ENCODE measurements around the gene PRM1. TPM values are rescaled to one million over a fixed set of nuclear protein-coding genes. Genes with fewer than 3 reads are reported as not detected.
A peak's percentile ranks its signal among the peaks of the same experiment; 100 is the strongest.

Gene PRM1, protein sequence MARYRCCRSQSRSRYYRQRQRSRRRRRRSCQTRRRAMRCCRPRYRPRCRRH
- total RNA-seq: not detected
- not detected for total RNA-seq (2013)
- total RNA-seq: 0 reads per million in 29 experiments

DNA sequence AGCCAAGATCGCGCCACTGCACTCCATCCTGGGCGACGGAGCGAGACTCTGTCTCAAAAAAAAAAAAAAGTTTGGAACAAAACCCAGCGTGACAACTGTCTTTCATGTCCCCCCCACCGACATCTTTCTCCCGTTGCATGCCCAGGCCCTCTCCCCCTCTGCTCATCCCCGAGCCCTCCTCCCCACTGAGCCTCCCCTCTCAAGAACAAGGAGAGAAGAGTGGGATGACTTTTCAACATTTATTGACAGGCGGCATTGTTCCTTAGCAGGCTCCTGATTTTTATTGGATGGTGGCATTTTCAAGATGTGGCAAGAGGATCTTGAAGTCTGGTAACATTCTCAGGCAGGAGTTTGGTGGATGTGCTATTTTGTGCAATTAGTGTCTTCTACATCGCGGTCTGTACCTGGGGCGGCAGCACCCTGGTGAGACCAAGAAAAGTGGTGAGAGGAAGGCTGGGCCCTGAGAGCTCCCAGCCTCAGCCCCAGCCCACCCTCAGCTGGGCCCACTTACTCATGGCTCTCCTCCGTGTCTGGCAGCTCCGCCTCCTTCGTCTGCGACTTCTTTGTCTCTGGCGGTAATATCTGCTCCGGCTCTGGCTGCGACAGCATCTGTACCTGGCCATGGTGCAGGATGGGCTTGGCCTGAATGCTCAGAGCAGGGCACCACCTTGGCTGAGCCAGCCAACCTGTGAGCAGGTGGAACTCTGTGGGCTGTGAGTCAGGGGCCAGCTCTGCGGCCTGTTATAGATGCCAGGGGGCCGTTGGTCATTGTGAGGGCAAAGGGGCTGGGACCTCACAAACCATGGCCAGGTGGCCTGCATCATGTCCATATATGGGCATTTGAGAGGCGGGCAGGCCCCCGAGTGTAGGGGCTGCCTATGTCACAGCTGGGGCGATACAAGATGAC lies at the start of gene PRM1:
Gene PRM1, minus strand, starts transcription at position 715 of the 907 bp plus-strand sequence. Its CDS starts 92 bp downstream, at position 623.
- no peaks in the 10 kb centered on the region for H3K9me3 Mint-ChIP-seq

DNA sequence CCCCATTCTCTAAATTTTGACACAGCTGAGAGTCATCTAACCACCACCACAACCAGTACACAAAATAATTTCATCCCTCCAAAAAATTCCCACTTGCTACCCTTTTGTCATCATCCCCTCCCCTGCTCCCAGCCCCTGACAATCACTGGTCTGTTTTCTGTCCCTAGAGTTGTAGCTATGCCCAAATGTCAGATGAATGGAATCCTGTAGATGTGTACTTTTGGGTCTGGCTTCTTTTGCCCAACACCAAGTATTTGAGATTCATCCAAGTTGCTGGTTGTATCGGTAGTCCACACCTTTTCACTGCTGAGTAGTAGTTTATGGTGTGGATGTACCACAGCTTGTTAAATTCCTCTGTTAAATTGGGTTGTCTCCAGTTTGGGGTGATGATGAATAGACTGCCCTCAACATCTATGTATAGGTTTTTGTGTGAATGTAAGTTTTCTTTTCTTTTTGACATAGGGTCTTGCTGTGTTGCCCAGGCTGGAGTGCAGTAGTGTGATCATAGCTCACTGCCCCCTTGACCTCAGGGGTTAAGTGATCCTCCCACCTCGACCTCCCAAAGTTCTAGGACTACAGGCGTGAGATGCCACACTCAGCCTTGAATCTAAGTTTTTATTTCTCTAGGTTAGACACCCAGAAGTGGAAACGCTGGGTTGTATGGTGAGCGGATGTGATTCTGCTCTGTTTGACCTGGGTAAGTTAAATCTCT lies 49.6 kb upstream of the PRM1 start:
- Mint-ChIP-seq H3K36me3 (no peaks in the 10 kb centered on the region), H3K27ac (no peak overlapping the region), H3K9me3 (no peaks in the 10 kb centered on the region), H3K4me1 (peaks cover 28 to 39% (median 35%) of the 10 kb centered on the region in 3 donors), H3K4me3 (no peak overlapping the region), H3K27me3 (no peaks in the 10 kb centered on the region)
- CTCF ChIA-PET: interaction anchor here in 1 of 2 donors (1.0 kb wide), 1 partner anchor 41 kb away, joined by 3 read pairs; no protein-coding TSS in a partner anchor
- no peak overlapping the region for H3K27ac ChIP-seq (ENCODE audit: low read length)
- WGBS (ENCODE audit: insufficient coverage): 100% methylated on average over 1 of the region's 5 CpGs
- H3K4me3 ChIP-seq (ENCODE audit: control insufficient read depth in 1 of 2, extremely low read depth in 1 of 2, low read length in 1 of 2): no peak overlapping the region
- peaks cover 0 to 22% of the 10 kb centered on the region in 2 experiments for H3K27me3 ChIP-seq (replicated peaks in 1 of 2; ENCODE audit: control insufficient read depth in 2 of 2, extremely low read depth in 1 of 2, insufficient read depth in 2 of 2, low read length in 1 of 2)
- no peaks in the 10 kb centered on the region for H3K9me3 ChIP-seq
- H3K4me1 ChIP-seq (ENCODE audit: control insufficient read depth in 1 of 2, extremely low read depth in 1 of 2, insufficient read depth in 2 of 2, low read length in 2 of 2): peaks cover 8 to 30% of the 10 kb centered on the region in 2 experiments
- no peak for ATAC-seq (replicated peaks in 1 of 4)
- no peak for DNase-seq
- POLR2A ChIA-PET: interaction anchor here in 1 of 2 donors (0.5 to 0.7 kb wide), 2 partner anchors 114 to 344 kb away, joined by 3 to 6 read pairs; no protein-coding TSS in a partner anchor
- no peaks in the 10 kb centered on the region for H3K36me3 ChIP-seq (ENCODE audit: control insufficient read depth in 2 of 2, extremely low read depth in 1 of 2, insufficient read depth in 1 of 2, low read length in 1 of 2)

More for the DNA sequence above, at the start of gene PRM1:
- ChIA-PET POLR2A (no interaction called here), CTCF (interaction anchor here in 1 of 2 donors (0.7 kb wide), 1 partner anchor 89 kb away, joined by 3 read pairs; no protein-coding TSS in a partner anchor)
- Mint-ChIP-seq H3K27me3 (peaks cover 0 to 7% of the 10 kb centered on the region in 2 donors), H3K4me3 (no peak within 1 kb of the TSS), H3K27ac (peak within 1 kb of the TSS in 1 of 2 donors; percentile 54), H3K4me1 (peaks cover 0 to 6% (median 2%) of the 10 kb centered on the region in 3 donors), H3K36me3 (no peaks in the 10 kb centered on the region)
- Histone ChIP-seq H3K4me1 (ENCODE audit: control insufficient read depth in 1 of 2, extremely low read depth in 1 of 2, insufficient read depth in 2 of 2, low read length in 2 of 2) (no peaks in the 10 kb centered on the region), H3K36me3 (ENCODE audit: control insufficient read depth in 2 of 2, extremely low read depth in 1 of 2, insufficient read depth in 1 of 2, low read length in 1 of 2) (no peaks in the 10 kb centered on the region), H3K27me3 (replicated peaks in 1 of 2; ENCODE audit: control insufficient read depth in 2 of 2, extremely low read depth in 1 of 2, insufficient read depth in 2 of 2, low read length in 1 of 2) (peaks cover 0 to 17% of the 10 kb centered on the region in 2 experiments), H3K4me3 (ENCODE audit: control insufficient read depth in 1 of 2, extremely low read depth in 1 of 2, low read length in 1 of 2) (no peak within 1 kb of the TSS), H3K9me3 (no peaks in the 10 kb centered on the region), H3K27ac (ENCODE audit: low read length) (no peak within 1 kb of the TSS)
- ATAC-seq (replicated peaks in 1 of 4) (no peak), DNase-seq (no peak)
- 94% methylated on average over 16 of the region's 25 CpGs for WGBS (ENCODE audit: insufficient coverage)

DNA sequence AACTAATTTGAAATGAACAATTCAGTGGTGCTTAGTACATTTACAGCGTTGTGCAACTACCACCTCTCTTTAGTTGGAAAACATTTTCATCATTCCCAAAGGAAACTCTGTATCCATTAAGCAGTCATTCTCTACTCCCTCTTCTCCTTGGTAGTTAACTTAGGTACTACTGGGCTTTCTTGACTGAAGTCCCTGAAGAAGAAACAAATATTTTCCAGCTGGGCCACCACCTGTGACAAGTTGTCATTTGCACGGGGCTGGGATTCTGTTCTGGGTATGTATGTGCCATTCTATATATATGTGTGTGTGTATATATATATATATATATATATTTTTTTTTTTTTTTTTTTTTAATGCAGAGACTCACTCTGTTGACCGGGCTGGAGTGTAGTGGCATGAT lies 48.8 kb upstream of the PRM1 start:
- Histone ChIP-seq H3K36me3 (ENCODE audit: control insufficient read depth in 2 of 2, extremely low read depth in 1 of 2, insufficient read depth in 1 of 2, low read length in 1 of 2) (no peaks in the 10 kb centered on the region), H3K27ac (ENCODE audit: low read length) (no peak overlapping the region), H3K27me3 (replicated peaks in 1 of 2; ENCODE audit: control insufficient read depth in 2 of 2, extremely low read depth in 1 of 2, insufficient read depth in 2 of 2, low read length in 1 of 2) (peaks cover 0 to 22% of the 10 kb centered on the region in 2 experiments), H3K4me3 (ENCODE audit: control insufficient read depth in 1 of 2, extremely low read depth in 1 of 2, low read length in 1 of 2) (no peak overlapping the region), H3K4me1 (ENCODE audit: control insufficient read depth in 1 of 2, extremely low read depth in 1 of 2, insufficient read depth in 2 of 2, low read length in 2 of 2) (peaks cover 8 to 31% of the 10 kb centered on the region in 2 experiments), H3K9me3 (no peaks in the 10 kb centered on the region)
- no CpG with 5 or more reads among the region's 3 CpGs for WGBS (ENCODE audit: insufficient coverage)
- ChIA-PET CTCF (no interaction called here), POLR2A (interaction anchor here in 1 of 2 donors (0.7 kb wide), 1 partner anchor 113 kb away, joined by 6 read pairs; no protein-coding TSS in a partner anchor)
- Mint-ChIP-seq H3K4me1 (peaks cover 31 to 47% (median 42%) of the 10 kb centered on the region in 3 donors), H3K27ac (no peak overlapping the region), H3K4me3 (no peak overlapping the region), H3K36me3 (no peaks in the 10 kb centered on the region), H3K27me3 (no peaks in the 10 kb centered on the region), H3K9me3 (no peaks in the 10 kb centered on the region)
- ATAC-seq (replicated peaks in 1 of 4): no peak
- DNase-seq: no peak

DNA sequence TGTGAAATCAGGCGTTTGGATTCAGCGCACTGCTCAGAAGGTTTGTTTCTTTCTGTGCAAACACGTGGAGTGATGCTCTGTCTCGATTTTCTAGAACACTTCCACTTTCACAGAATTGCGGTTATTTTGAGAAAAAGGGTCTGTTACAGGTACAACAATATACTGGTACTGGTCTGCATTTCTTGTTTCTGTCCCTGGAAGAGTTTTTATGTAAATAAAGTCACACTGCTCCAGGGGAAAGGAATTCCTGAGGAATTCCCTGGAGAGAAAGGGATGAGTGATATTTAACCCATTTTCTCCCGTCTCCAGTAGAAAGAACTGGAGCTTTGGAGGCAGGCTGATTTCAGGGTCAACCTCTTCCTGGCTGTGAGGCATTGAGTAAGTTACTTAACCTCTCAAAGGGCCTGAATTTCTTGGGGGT lies 48.0 kb upstream of the PRM1 start:
- Mint-ChIP-seq H3K4me1 (peaks cover 34 to 48% (median 45%) of the 10 kb centered on the region in 3 donors), H3K27ac (peak overlapping the region; percentile 77 to 78), H3K9me3 (no peaks in the 10 kb centered on the region), H3K36me3 (no peaks in the 10 kb centered on the region), H3K27me3 (no peaks in the 10 kb centered on the region), H3K4me3 (peak overlapping the region in 2 of 3 donors; percentile 43 to 69)
- no peak for DNase-seq
- Histone ChIP-seq H3K27me3 (replicated peaks in 1 of 2; ENCODE audit: control insufficient read depth in 2 of 2, extremely low read depth in 1 of 2, insufficient read depth in 2 of 2, low read length in 1 of 2) (peaks cover 0 to 22% of the 10 kb centered on the region in 2 experiments), H3K4me1 (ENCODE audit: control insufficient read depth in 1 of 2, extremely low read depth in 1 of 2, insufficient read depth in 2 of 2, low read length in 2 of 2) (peaks cover 8 to 31% of the 10 kb centered on the region in 2 experiments), H3K9me3 (no peaks in the 10 kb centered on the region), H3K36me3 (ENCODE audit: control insufficient read depth in 2 of 2, extremely low read depth in 1 of 2, insufficient read depth in 1 of 2, low read length in 1 of 2) (no peaks in the 10 kb centered on the region), H3K27ac (ENCODE audit: low read length) (no peak overlapping the region), H3K4me3 (ENCODE audit: control insufficient read depth in 1 of 2, extremely low read depth in 1 of 2, low read length in 1 of 2) (peak overlapping the region in 1 of 2 donors; percentile 17)
- WGBS (ENCODE audit: insufficient coverage): no CpG with 5 or more reads among the region's 6 CpGs
- ChIA-PET CTCF (interaction anchor here in 1 of 2 donors (0.8 kb wide), 1 partner anchor 26 kb away, joined by 3 read pairs; no protein-coding TSS in a partner anchor), POLR2A (no interaction called here)
- ATAC-seq (replicated peaks in 1 of 4): peak in 3 of 4 experiments; percentile 29 to 59 (median 51)

DNA sequence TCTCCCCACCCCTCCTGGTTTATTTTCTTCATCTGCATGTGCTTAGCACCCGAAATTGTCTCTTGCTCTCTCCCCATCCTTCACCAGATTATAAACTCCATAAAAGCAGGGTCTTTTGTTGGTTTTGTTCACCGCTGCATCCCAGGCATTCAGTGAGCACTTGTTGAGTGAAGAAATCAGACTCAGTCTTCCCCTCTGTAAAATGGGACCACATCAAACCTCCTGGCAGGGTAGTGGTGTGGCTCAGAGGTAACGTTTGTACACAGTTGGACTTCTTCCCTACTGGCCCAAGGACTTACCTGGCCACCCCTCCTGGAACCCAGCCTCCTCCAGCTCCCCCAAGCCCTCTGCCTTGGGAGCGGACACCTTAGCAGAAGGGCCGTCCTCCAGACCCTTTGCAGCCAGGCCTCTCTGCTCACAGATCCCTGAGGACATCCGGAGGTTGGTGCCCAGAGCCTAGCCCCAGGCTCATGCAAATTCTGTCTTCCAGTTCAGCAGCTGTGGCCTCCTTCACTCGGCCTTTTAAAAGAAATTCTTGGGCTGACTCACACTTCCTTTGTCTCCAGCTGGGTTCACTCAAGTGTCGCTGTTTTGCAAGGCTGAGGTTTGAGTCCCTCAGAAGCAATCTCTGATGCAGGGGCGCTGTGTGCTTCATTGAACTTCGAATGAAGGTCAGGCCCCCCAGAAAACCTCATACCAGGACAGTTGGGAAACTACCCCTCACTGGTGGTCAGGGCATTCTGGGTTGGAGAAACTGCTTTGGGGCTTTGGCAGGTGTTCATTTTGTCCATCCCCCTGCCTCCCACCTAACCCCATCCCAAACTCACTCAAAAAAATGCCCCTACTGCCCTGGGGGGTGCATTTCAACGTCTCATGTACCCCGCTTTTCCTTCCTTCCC lies 47.3 kb upstream of the PRM1 start:
- no peaks in the 10 kb centered on the region for H3K9me3 ChIP-seq
- no peak overlapping the region for H3K27ac ChIP-seq (ENCODE audit: low read length)
- Mint-ChIP-seq H3K4me1 (peaks cover 34 to 48% (median 45%) of the 10 kb centered on the region in 3 donors), H3K4me3 (peak overlapping the region; percentile 13 to 69 (median 43)), H3K9me3 (no peaks in the 10 kb centered on the region), H3K27ac (peak overlapping the region; percentile 77 to 85), H3K27me3 (no peaks in the 10 kb centered on the region), H3K36me3 (no peaks in the 10 kb centered on the region)
- ATAC-seq (replicated peaks in 1 of 4) (peak; percentile 87 to 96 (median 94)), DNase-seq (peak in 32 of 35 experiments; percentile 8 to 62 (median 24))
- CTCF ChIA-PET: interaction anchor here in 1 of 2 donors (0.8 kb wide), 1 partner anchor 26 kb away, joined by 3 read pairs; no protein-coding TSS in a partner anchor
- H3K4me3 ChIP-seq (ENCODE audit: control insufficient read depth in 1 of 2, extremely low read depth in 1 of 2, low read length in 1 of 2): peak overlapping the region in 1 of 2 donors; percentile 17
- peaks cover 8 to 31% of the 10 kb centered on the region in 2 experiments for H3K4me1 ChIP-seq (ENCODE audit: control insufficient read depth in 1 of 2, extremely low read depth in 1 of 2, insufficient read depth in 2 of 2, low read length in 2 of 2)
- WGBS (ENCODE audit: insufficient coverage): 23% methylated on average over 6 of the region's 12 CpGs
- H3K27me3 ChIP-seq (replicated peaks in 1 of 2; ENCODE audit: control insufficient read depth in 2 of 2, extremely low read depth in 1 of 2, insufficient read depth in 2 of 2, low read length in 1 of 2): peaks cover 0 to 18% of the 10 kb centered on the region in 2 experiments
- H3K36me3 ChIP-seq (ENCODE audit: control insufficient read depth in 2 of 2, extremely low read depth in 1 of 2, insufficient read depth in 1 of 2, low read length in 1 of 2): no peaks in the 10 kb centered on the region
- POLR2A ChIA-PET: no interaction called here
